Measurements from ENCODE around the gene IGFBP3.
A peak's percentile ranks its signal among the peaks of the same experiment; 100 is the strongest.

IGFBP3 gene

GRCh38 chr7:45891462-45892402 lies 29.3 kb downstream of the IGFBP3 start:
- DNase-seq: no peak

GRCh38 chr7:45890902-45891461 lies 30.1 kb downstream of the IGFBP3 start:
- peak in 1 of 2 donors; percentile 59 for DNase-seq

- no peak for DNase-seq
Measured at GRCh38 chr7:45890125-45890901, 30.8 kb downstream of the IGFBP3 start.

- DNase-seq: no peak
Measured at GRCh38 chr7:45889367-45890067, 31.6 kb downstream of the IGFBP3 start.

GRCh38 chr7:45888993-45889366 lies 32.1 kb downstream of the IGFBP3 start:
- DNase-seq: no peak

- DNase-seq: no peak
Measured at GRCh38 chr7:45888185-45888992, 32.7 kb downstream of the IGFBP3 start, which contains the start of gene IGFBP1. Gene IGFBP1, plus strand, starts transcription at chr7:45888488. Its CDS starts 165 bp downstream, at chr7:45888653.

GRCh38 chr7:45886931-45887667 lies 34.0 kb downstream of the IGFBP3 start:
- DNase-seq: no peak

GRCh38 chr7:45885264-45885882 lies 35.7 kb downstream of the IGFBP3 start:
- no peak for DNase-seq

- no peak for DNase-seq
Measured at GRCh38 chr7:45884136-45884535, 36.9 kb downstream of the IGFBP3 start.

- DNase-seq: no peak
Measured at GRCh38 chr7:45882465-45882810, 38.6 kb downstream of the IGFBP3 start.

GRCh38 chr7:45881759-45882464 lies 39.2 kb downstream of the IGFBP3 start:
- no peak for DNase-seq

GRCh38 chr7:45881280-45881758 lies 39.8 kb downstream of the IGFBP3 start:
- no peak for DNase-seq

- DNase-seq: no peak
Measured at GRCh38 chr7:45880433-45880860, 40.6 kb downstream of the IGFBP3 start.

- DNase-seq: no peak
Measured at GRCh38 chr7:45878457-45879144, 42.5 kb downstream of the IGFBP3 start.

GRCh38 chr7:45876519-45876918 lies 44.6 kb downstream of the IGFBP3 start:
- DNase-seq: no peak

- DNase-seq: no peak
Measured at GRCh38 chr7:45874408-45875131, 46.5 kb downstream of the IGFBP3 start.

- no peak for DNase-seq
Measured at GRCh38 chr7:45873355-45873754, 47.7 kb downstream of the IGFBP3 start.

- DNase-seq: no peak
Measured at GRCh38 chr7:45873035-45873354, 48.1 kb downstream of the IGFBP3 start, which contains the start of gene CCDC201. Gene CCDC201, minus strand, starts transcription at chr7:45873082. Its CDS starts 75 bp downstream, at chr7:45873007.
